Measurements from ENCODE around the gene SPR.

Gene SPR

DNA sequence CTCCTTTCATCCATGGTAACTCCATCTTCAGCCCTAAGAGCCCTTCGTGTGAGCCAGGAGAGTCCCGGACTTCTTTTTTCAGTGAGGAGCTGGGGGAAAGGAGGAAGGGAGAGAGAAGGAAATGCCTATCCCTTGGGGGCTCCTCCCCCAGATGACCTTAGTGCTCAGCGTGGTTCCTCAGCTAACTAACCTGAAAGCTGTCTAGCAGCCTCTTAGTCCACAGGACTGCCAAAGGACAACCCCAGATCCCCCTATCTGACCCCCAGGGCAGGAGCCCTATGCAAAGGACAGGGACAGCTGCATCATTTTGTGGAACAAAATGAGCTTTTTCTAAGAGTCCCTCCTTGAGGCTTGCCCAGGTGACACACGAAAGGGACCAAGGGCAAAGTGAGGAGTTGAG is 7.9 kb downstream of the SPR start:
- TF ChIP-seq, protein P1, sequence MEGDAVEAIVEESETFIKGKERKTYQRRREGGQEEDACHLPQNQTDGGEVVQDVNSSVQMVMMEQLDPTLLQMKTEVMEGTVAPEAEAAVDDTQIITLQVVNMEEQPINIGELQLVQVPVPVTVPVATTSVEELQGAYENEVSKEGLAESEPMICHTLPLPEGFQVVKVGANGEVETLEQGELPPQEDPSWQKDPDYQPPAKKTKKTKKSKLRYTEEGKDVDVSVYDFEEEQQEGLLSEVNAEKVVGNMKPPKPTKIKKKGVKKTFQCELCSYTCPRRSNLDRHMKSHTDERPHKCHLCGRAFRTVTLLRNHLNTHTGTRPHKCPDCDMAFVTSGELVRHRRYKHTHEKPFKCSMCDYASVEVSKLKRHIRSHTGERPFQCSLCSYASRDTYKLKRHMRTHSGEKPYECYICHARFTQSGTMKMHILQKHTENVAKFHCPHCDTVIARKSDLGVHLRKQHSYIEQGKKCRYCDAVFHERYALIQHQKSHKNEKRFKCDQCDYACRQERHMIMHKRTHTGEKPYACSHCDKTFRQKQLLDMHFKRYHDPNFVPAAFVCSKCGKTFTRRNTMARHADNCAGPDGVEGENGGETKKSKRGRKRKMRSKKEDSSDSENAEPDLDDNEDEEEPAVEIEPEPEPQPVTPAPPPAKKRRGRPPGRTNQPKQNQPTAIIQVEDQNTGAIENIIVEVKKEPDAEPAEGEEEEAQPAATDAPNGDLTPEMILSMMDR (conservative IDR thresholded peaks at IDR 0.05; ENCODE audit: control insufficient read depth, insufficient read depth, low read depth, low read length): no peak
- DNase-seq (ENCODE audit: low read depth): no peak
- no peak overlapping the region for H3K4me3 ChIP-seq (ENCODE audit: control insufficient read depth, low read depth, low read length)

GRCh38 chr2:72895759-72896281 is 8.6 kb downstream of the SPR start:
- peak; percentile 44 for DNase-seq (ENCODE audit: low read depth)
- no peak overlapping the region for H3K4me3 ChIP-seq (ENCODE audit: control insufficient read depth, low read depth, low read length)
- TF ChIP-seq, protein P1 (conservative IDR thresholded peaks at IDR 0.05; ENCODE audit: control insufficient read depth, insufficient read depth, low read depth, low read length): no peak

DNA sequence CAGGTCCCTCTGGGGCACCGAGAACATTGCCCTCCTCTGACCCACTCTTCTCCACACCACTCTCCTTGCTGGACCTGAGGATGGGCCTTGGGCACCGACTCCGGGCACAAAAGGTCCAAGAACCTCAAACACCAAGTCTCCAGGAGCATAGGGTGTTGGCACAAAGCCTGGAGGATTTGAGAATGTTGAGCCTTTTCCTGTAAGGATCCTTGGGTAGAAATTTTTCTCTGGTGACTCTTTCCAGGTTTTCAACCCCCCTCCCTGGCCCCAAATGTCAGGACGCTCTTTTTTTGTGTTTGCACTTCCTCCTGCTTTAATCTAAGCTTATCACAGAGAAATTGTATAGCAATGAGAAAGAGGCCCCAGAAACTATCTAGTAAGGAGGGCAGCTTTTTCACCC is 9.2 kb downstream of the SPR start:
- DNase-seq (ENCODE audit: low read depth): no peak
- TF ChIP-seq, protein P1 (conservative IDR thresholded peaks at IDR 0.05; ENCODE audit: control insufficient read depth, insufficient read depth, low read depth, low read length): no peak
- H3K4me3 ChIP-seq (ENCODE audit: control insufficient read depth, low read depth, low read length): no peak overlapping the region

GRCh38 chr2:72897785-72898584 is 10.8 kb downstream of the SPR start:
- H3K4me3 ChIP-seq (ENCODE audit: control insufficient read depth, low read depth, low read length): no peak overlapping the region
- no peak for DNase-seq (ENCODE audit: low read depth)
- TF ChIP-seq, protein P1 (conservative IDR thresholded peaks at IDR 0.05; ENCODE audit: control insufficient read depth, insufficient read depth, low read depth, low read length): no peak

DNA sequence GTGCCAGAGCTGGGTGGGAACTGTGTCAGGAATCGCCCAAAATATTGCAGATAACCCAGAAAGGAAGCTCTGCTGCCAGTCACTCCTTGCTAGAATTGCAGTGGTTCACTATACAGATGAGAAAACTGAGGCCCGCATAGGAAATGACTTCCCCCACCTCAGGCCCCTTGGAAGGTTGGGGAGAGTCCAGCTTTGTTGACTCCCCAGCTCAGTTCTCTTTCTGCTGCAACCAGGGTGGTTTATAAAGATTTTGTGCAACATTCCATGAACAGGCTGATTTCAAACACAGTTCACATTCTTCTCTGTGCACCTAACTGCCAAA is 11.3 kb downstream of the SPR start:
- no peak for DNase-seq (ENCODE audit: low read depth)
- H3K4me3 ChIP-seq (ENCODE audit: control insufficient read depth, low read depth, low read length): no peak overlapping the region
- TF ChIP-seq, protein P1 (conservative IDR thresholded peaks at IDR 0.05; ENCODE audit: control insufficient read depth, insufficient read depth, low read depth, low read length): no peak

GRCh38 chr2:72900191-72900825 is 13.1 kb downstream of the SPR start:
- no peak for DNase-seq (ENCODE audit: low read depth)
- TF ChIP-seq, protein P1 (conservative IDR thresholded peaks at IDR 0.05; ENCODE audit: control insufficient read depth, insufficient read depth, low read depth, low read length): no peak
- no peak overlapping the region for H3K4me3 ChIP-seq (ENCODE audit: control insufficient read depth, low read depth, low read length)
